HCT116 (cell line): Measurements from ENCODE around the gene COL20A1. TPM values are rescaled to one million over a fixed set of nuclear protein-coding genes. Genes with fewer than 3 reads are reported as not detected.

Experiments
- ATAC-seq: fragments of 200-7000 bp; cut with Tn5 transposase; 2 replicates; pipeline ENCODE4 v1.9.1; 2020; ENCODE audit warnings: mild to moderate bottlenecking, moderate library complexity
- BruUV-seq: library from RNA; stranded (reverse); fragments of 400-500 nt; replicated peaks from 2 replicates; lab custom pipeline; 2021; lab: Mats Ljungman, UMichigan
- CTCF ChIA-PET: fragments of 300-600 bp; sonication (Branson Sonifier 250); formaldehyde crosslinking; loops from one replicate; lab custom pipeline; 2021; ENCODE audit warnings: antibody characterized with exemption; lab: Charles Lee
- POLR2A ChIA-PET: fragments of 300-600, 350-600 bp; sonication (Branson Sonifier 250); formaldehyde crosslinking; loops from one replicate; lab custom pipeline; 2021; ENCODE audit warnings: antibody characterized with exemption; lab: Charles Lee
- RAD21 ChIA-PET, 2 experiments: fragments of 300-600 bp; sonication (Branson Sonifier 250); formaldehyde crosslinking; loops; one replicate each; lab custom pipeline; 2023; ENCODE audit warnings: low total read pairs in 2 of 2; ENCODE audit not compliant: uncharacterized antibody in 2 of 2, unreplicated experiment in 2 of 2, low non-redundant PET in 1 of 2; lab: Charles Lee
- DNase-seq: peaks from one replicate; pipeline ENCODE4 v3.0.0-alpha.2; 2010; ENCODE audit warnings: low read depth, low spot score
- H2AFZ ChIP-seq: fragments of 200-600 bp; shearing (Covaris generic), sonication (generic); 2 replicates; pipeline ENCODE4 v1.6.1; 2017; ENCODE audit warnings: low read depth, mixed run types, mixed read lengths, antibody characterized with exemption, low read length; ENCODE audit not compliant: poor library complexity, severe bottlenecking
- H3K27ac ChIP-seq: 2 replicates; pipeline ENCODE4 v1.5.1; 2012; ENCODE audit warnings: low read depth, low read length
- H3K27me3 ChIP-seq: fragments of 200-600 bp; sonication (generic); 2 replicates; pipeline ENCODE4 v1.6.1; 2016; ENCODE audit warnings: mixed run types, low read length, mixed read lengths; ENCODE audit not compliant: insufficient read depth
- H3K36me3 ChIP-seq, 2 experiments: fragments of 200-500 bp in 1 of 2; fragments of 200-600 bp in 1 of 2; sonication (Bioruptor generic) in 1 of 2; sonication (generic) in 1 of 2; 2 replicates each; pipeline versions ENCODE4 v1.5.1 to v1.6.1; 2014 to 2016; ENCODE audit warnings: low read length in 2 of 2, inconsistent platforms in 1 of 2, mixed read lengths in 1 of 2, mixed run types in 1 of 2; ENCODE audit not compliant: insufficient read depth in 2 of 2, control insufficient read depth in 1 of 2
- H3K4me1 ChIP-seq, 2 experiments: fragments of 200-600 bp in 1 of 2; sonication (generic) in 1 of 2; 2 replicates each; pipeline versions ENCODE4 v1.5.1 to v1.6.1; 2012 to 2017; ENCODE audit warnings: low read length in 2 of 2, inconsistent platforms in 1 of 2, mild to moderate bottlenecking in 1 of 2, mixed read lengths in 1 of 2, mixed run types in 1 of 2, moderate library complexity in 1 of 2; ENCODE audit not compliant: insufficient read depth in 2 of 2, control insufficient read depth in 1 of 2
- H3K4me2 ChIP-seq: fragments of 200-600 bp; sonication (generic); 2 replicates; pipeline ENCODE4 v1.6.1; 2017; ENCODE audit warnings: mixed run types, low read length, mixed read lengths
- H3K4me3 ChIP-seq, 2 experiments: fragments of 200-600 bp in 1 of 2; sonication (generic) in 1 of 2; replicated peaks in 1 of 2; 2 replicates each; pipeline ENCODE4 v1.5.1; 2011 to 2016; ENCODE audit warnings: low read length in 2 of 2, control low read depth in 1 of 2, low read depth in 1 of 2, mild to moderate bottlenecking in 1 of 2, mixed read lengths in 1 of 2, mixed run types in 1 of 2
- H3K79me2 ChIP-seq: fragments of 200-600 bp; sonication (generic); 2 replicates; pipeline ENCODE4 v1.6.1; 2017; ENCODE audit warnings: mild to moderate bottlenecking, mixed run types, low read length, moderate library complexity, mixed read lengths; ENCODE audit not compliant: insufficient read depth
- H3K9ac ChIP-seq: fragments of 200-600 bp; sonication (generic); 2 replicates; pipeline ENCODE4 v1.6.1; 2016; ENCODE audit warnings: low read length, mixed read lengths
- H3K9me2 ChIP-seq: fragments of 200-600 bp; sonication (generic), shearing (Covaris generic); 2 replicates; pipeline ENCODE4 v1.6.1; 2017; ENCODE audit warnings: mixed run types, mild to moderate bottlenecking, moderate library complexity; ENCODE audit not compliant: insufficient read depth
- H3K9me3 ChIP-seq, 2 experiments: fragments of 200-500 bp in 1 of 2; fragments of 200-600 bp in 1 of 2; sonication (Bioruptor generic) in 1 of 2; sonication (generic) in 1 of 2; 2 replicates each; pipeline ENCODE4 v1.6.1; 2014 to 2017; ENCODE audit warnings: low read length in 2 of 2, mixed read lengths in 2 of 2, inconsistent platforms in 1 of 2, low read depth in 1 of 2, mild to moderate bottlenecking in 1 of 2, mixed run types in 1 of 2, moderate library complexity in 1 of 2; ENCODE audit not compliant: control insufficient read depth in 1 of 2, insufficient read depth in 1 of 2
- H4K20me1 ChIP-seq: fragments of 200-600 bp; sonication (generic), shearing (Covaris generic); 2 replicates; pipeline ENCODE4 v1.6.1; 2017; ENCODE audit warnings: mixed run types, mild to moderate bottlenecking, moderate library complexity; ENCODE audit not compliant: insufficient read depth
- ATF3 ChIP-seq: IDR thresholded peaks from 2 replicates; pipeline ENCODE4 v1.6.1; 2012
- CTCF ChIP-seq, 3 experiments: fragments of 200-600 bp in 1 of 3; sonication (generic) in 1 of 3; IDR thresholded peaks in 2 of 3; conservative IDR thresholded peaks in 1 of 3; 2 replicates each; pipeline ENCODE4 v1.5.1; 2012 to 2017; ENCODE audit warnings: low read depth in 2 of 3, low read length in 2 of 3, antibody characterized with exemption in 1 of 3, borderline replicate concordance in 1 of 3, control low read depth in 1 of 3, mild to moderate bottlenecking in 1 of 3, mixed read lengths in 1 of 3, mixed run types in 1 of 3, moderate library complexity in 1 of 3; ENCODE audit not compliant: insufficient read depth in 1 of 3
- EGR1 ChIP-seq: IDR thresholded peaks from 2 replicates; pipeline ENCODE4 v1.6.1; 2012; ENCODE audit warnings: low read depth
- ELF1 ChIP-seq: IDR thresholded peaks from 2 replicates; pipeline ENCODE4 v1.6.1; 2012; ENCODE audit warnings: low read depth, borderline replicate concordance
- EZH2 ChIP-seq: fragments of 200-600 bp; sonication (generic); IDR thresholded peaks from 2 replicates; pipeline ENCODE4 v1.6.1; 2017; ENCODE audit warnings: antibody characterized with exemption, mixed run types
- EZH2phosphoT487 ChIP-seq: fragments of 200-600 bp; IDR thresholded peaks from 2 replicates; pipeline ENCODE4 v1.6.1; 2018; ENCODE audit warnings: antibody characterized with exemption, borderline replicate concordance
- FOSL1 ChIP-seq: IDR thresholded peaks from 2 replicates; pipeline ENCODE4 v1.6.1; 2012; ENCODE audit warnings: low read depth
- JUND ChIP-seq: IDR thresholded peaks from 2 replicates; pipeline ENCODE4 v1.6.1; 2012
- POLR2A ChIP-seq: IDR thresholded peaks from 2 replicates; pipeline ENCODE4 v1.7.0; 2011; ENCODE audit warnings: borderline replicate concordance; ENCODE audit not compliant: insufficient read depth, insufficient read length; ENCODE audit errors: extremely low read depth
- POLR2AphosphoS5 ChIP-seq: IDR thresholded peaks from 2 replicates; pipeline ENCODE4 v1.6.1; 2011; ENCODE audit warnings: mild to moderate bottlenecking, low read depth, low read length, moderate library complexity
- REST ChIP-seq: IDR thresholded peaks from 2 replicates; pipeline ENCODE4 v1.6.1; 2012; ENCODE audit warnings: low read depth
- SRF ChIP-seq: IDR thresholded peaks from 2 replicates; pipeline ENCODE4 v1.6.1; 2012; ENCODE audit warnings: low read depth
- TCF7L2 ChIP-seq: IDR thresholded peaks from 2 replicates; pipeline ENCODE4 v1.7.0; 2011; ENCODE audit warnings: borderline replicate concordance, inconsistent platforms; ENCODE audit not compliant: insufficient read depth, insufficient read length; ENCODE audit errors: extremely low read depth
- YY1 ChIP-seq: IDR thresholded peaks from 2 replicates; pipeline ENCODE4 v1.6.1; 2011; ENCODE audit warnings: low read length, low read depth, moderate library complexity, mild to moderate bottlenecking; ENCODE audit not compliant: insufficient replicate concordance; ENCODE audit errors: extremely low read depth
- ZBTB33 ChIP-seq: IDR thresholded peaks from 2 replicates; pipeline ENCODE4 v1.6.1; 2011; ENCODE audit warnings: mild to moderate bottlenecking, low read length, moderate library complexity; ENCODE audit not compliant: insufficient replicate concordance; ENCODE audit errors: extremely low read depth
- ZFX ChIP-seq: fragments of 450-650 bp; IDR thresholded peaks from 2 replicates; pipeline ENCODE4 v1.6.1; 2017
- ZNF274 ChIP-seq: fragments of 200-500 bp; sonication (Bioruptor generic); IDR thresholded peaks from 2 replicates; pipeline ENCODE4 v1.6.1; 2014; ENCODE audit warnings: mild to moderate bottlenecking, low read depth, low read length, inconsistent platforms
- intact Hi-C: fragments of 100-400 bp; cut with micrococcal nuclease; formaldehyde crosslinking; loops from 2 replicates; pipeline ENCODE4 v1.10.0; 2022
- total RNA-seq: library from RNA; stranded (reverse); gene quantifications from one replicate; pipeline ENCODE4 v1.2.1, GENCODE V29; 2021; ENCODE audit not compliant: unreplicated experiment

Gene COL20A1
- total RNA-seq, 1 experiment from 2014 or later, result 0.34 TPM

- Histone ChIP-seq H3K4me3 (no peak overlapping the region), H3K27me3 (no peaks in the 10 kb centered on the region), H2AFZ (no peak overlapping the region), H3K79me2 (no peaks in the 10 kb centered on the region), H3K4me2 (no peak overlapping the region), H3K4me1 (no peaks in the 10 kb centered on the region), H4K20me1 (no peaks in the 10 kb centered on the region), H3K36me3 (no peaks in the 10 kb centered on the region), H3K9me3 (no peaks in the 10 kb centered on the region), H3K9me2 (no peaks in the 10 kb centered on the region), H3K9ac (no peak overlapping the region), H3K27ac (no peak overlapping the region)
- ChIA-PET RAD21 (no interaction called here), CTCF (no interaction called here), POLR2A (no interaction called here)
- no TSS peak for BruUV-seq
- TF ChIP-seq ATF3, result no peak
- no peak for TF ChIP-seq EZH2phosphoT487
- TF ChIP-seq REST, result no peak
- TF ChIP-seq CTCF (IDR thresholded peaks at IDR 0.05 in 2 of 3, conservative IDR thresholded peaks at IDR 0.05 in 1 of 3; ENCODE audit: borderline replicate concordance in 1 of 3, insufficient read depth in 1 of 3, low read depth in 2 of 3, low read length in 2 of 3), result no peak
- TF ChIP-seq JUND, result no peak
- TF ChIP-seq FOSL1, result no peak
- no peak for TF ChIP-seq ZBTB33
- TF ChIP-seq ELF1, result no peak
- TF ChIP-seq EGR1, result no peak
- TF ChIP-seq SRF, result no peak
- no peak for TF ChIP-seq TCF7L2
- TF ChIP-seq EZH2, result no peak
- TF ChIP-seq ZNF274, result no peak
- no peak for TF ChIP-seq POLR2AphosphoS5
- TF ChIP-seq ZFX, result no peak
- no peak for TF ChIP-seq POLR2A
- no peak for TF ChIP-seq YY1
- intact Hi-C loops, result no loop called here
- DNase-seq (no peak), ATAC-seq (no peak)
Measured at GRCh38 chr20:63315240-63315689, 22.3 kb downstream of the COL20A1 start.
